Lung (tissue), 12 donors: Measurements from ENCODE around the gene FCN3. TPM values are rescaled to one million over a fixed set of nuclear protein-coding genes. Genes with fewer than 3 reads are reported as not detected.

Source experiments
- ATAC-seq: fragments of 200-7000 bp; cut with Tn5 transposase; one replicate; pipeline ENCODE4 v1.9.1; 2020; ENCODE audit warnings: moderate number of reproducible peaks; ENCODE audit not compliant: insufficient read depth, low FRiP score
- DNase-seq, 3 donors: peaks; one replicate each; pipeline ENCODE4 v3.0.0-alpha.2; 2013 to 2017
- H3K27ac ChIP-seq, 2 donors: one replicate each; pipeline ENCODE4 v1.5.1; 2013; ENCODE audit warnings: mild to moderate bottlenecking in 2 of 2, moderate library complexity in 2 of 2, control low read depth in 1 of 2, inconsistent platforms in 1 of 2, low read depth in 1 of 2, low read length in 1 of 2
- H3K27me3 ChIP-seq, 3 donors: one replicate each; pipeline ENCODE4 v1.5.1; 2013; ENCODE audit warnings: low read length in 2 of 3; ENCODE audit not compliant: control insufficient read depth in 3 of 3, insufficient read depth in 3 of 3
- H3K36me3 ChIP-seq, 4 donors: one replicate each; pipeline ENCODE4 v1.5.1; 2013; ENCODE audit warnings: low read length in 4 of 4, mild to moderate bottlenecking in 1 of 4, moderate library complexity in 1 of 4; ENCODE audit not compliant: control insufficient read depth in 4 of 4, insufficient read depth in 4 of 4
- H3K4me1 ChIP-seq, 5 donors: one replicate each; pipeline ENCODE4 v1.5.1; 2013; ENCODE audit warnings: low read length in 5 of 5, mild to moderate bottlenecking in 2 of 5, moderate library complexity in 1 of 5; ENCODE audit not compliant: control insufficient read depth in 5 of 5, insufficient read depth in 5 of 5
- H3K4me3 ChIP-seq: one replicate; pipeline ENCODE4 v1.5.1; 2013; ENCODE audit warnings: mild to moderate bottlenecking, control low read depth, moderate library complexity
- H3K9ac ChIP-seq, 2 donors: one replicate each; pipeline ENCODE4 v1.5.1; 2013; ENCODE audit warnings: low read length in 2 of 2, control low read depth in 1 of 2; ENCODE audit not compliant: insufficient read depth in 1 of 2
- H3K9me3 ChIP-seq, 4 donors: one replicate each; pipeline ENCODE4 v1.5.1; 2013; ENCODE audit warnings: low read length in 3 of 4, mild to moderate bottlenecking in 1 of 4, moderate library complexity in 1 of 4; ENCODE audit not compliant: control insufficient read depth in 4 of 4, insufficient read depth in 3 of 4
- WGBS, 2 donors: extraction: QIAGEN DNeasy Blood & Tissue Kit; methylation state at CpG; one replicate each; pipeline ENCODE4 v1.1.7; 2013; 5-methylcytosine and 5-hydroxymethylcytosine counted together
- polyA plus RNA-seq, 2 donors: library from polyadenylated mRNA; stranded (reverse); fragments of 200-250 nt; gene quantifications; one replicate each; pipeline ENCODE4 v1.2.1, GENCODE V29; 2013
- total RNA-seq, 2 donors: library from RNA; depleted of rRNA in 1 of 2; stranded (reverse); fragments of >200 nt in 1 of 2; gene quantifications; one replicate each; pipeline ENCODE4 v1.2.1, GENCODE V29; 2014 to 2021
- TF ChIP-seq, protein P1 (sequence below): IDR thresholded peaks from 2 replicates; pipeline ENCODE4 v1.5.1; 2012; ENCODE audit warnings: mild to moderate bottlenecking; ENCODE audit errors: control extremely low read depth, extremely low read depth
- donor health status: control.
- donor health status: control.
- donor health status: Bipolar disorder and iron deficiency.
- donor health status: healthy.
- donor health status: DM: yes; HTN: yes; CAD: no.

FCN3 gene
- total and polyA plus RNA-seq, 4 donors, result 36.6 to 611 (median 470) TPM

DNA sequence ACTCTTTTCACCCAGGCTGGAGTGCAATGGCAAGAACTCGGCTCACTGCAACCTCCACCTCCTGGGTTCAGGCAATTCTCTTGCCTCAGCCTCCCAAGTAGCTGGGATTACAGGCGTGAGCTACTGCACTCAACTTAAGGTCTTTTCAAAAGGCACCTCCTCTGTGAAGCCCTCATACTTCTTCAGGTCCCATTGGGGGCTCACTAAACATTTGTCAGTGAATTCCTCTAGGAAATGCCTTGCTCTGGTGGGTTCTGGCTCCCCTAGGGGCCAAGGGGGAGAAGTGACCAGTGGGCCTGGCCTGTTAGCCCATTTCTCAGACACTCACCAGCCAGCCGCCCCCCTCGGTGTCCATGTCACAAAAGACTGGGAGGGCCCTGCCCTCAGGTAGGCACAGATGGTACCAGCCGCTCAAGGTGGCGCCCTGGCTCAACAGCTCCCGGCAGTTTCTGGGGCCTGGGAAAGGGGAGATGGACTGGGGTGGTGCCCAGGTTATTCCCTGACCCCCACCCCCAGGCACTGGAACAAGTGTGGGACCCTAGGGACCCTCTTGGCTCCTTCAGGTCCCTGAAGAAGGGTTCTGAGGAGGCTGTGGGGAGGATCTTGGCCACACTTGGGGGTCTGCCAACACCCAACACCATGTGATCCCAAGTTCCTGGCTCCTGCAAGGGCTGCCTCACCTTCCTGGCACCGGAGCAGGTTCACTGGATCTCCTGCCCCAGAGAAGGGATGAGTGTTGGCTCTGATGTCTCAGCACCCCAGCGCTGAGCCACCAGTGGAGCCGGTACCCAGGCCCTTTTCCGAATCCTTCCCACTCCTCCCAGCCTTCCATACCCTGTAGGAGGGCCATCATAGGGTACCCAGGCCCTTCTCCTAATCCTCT, 1.6 kb downstream of the FCN3 start:
- Histone ChIP-seq H3K4me3 (peak overlapping the region; percentile 47), H3K36me3 (no peaks in the 10 kb centered on the region), H3K9ac (no peak overlapping the region), H3K27ac (peak overlapping the region; percentile 48 to 61), H3K27me3 (no peaks in the 10 kb centered on the region), H3K4me1 (peaks cover 0 to 3% (median 0%) of the 10 kb centered on the region in 5 donors), H3K9me3 (no peaks in the 10 kb centered on the region)
- no peak for ATAC-seq
- no peak for DNase-seq
- TF ChIP-seq, protein P1, sequence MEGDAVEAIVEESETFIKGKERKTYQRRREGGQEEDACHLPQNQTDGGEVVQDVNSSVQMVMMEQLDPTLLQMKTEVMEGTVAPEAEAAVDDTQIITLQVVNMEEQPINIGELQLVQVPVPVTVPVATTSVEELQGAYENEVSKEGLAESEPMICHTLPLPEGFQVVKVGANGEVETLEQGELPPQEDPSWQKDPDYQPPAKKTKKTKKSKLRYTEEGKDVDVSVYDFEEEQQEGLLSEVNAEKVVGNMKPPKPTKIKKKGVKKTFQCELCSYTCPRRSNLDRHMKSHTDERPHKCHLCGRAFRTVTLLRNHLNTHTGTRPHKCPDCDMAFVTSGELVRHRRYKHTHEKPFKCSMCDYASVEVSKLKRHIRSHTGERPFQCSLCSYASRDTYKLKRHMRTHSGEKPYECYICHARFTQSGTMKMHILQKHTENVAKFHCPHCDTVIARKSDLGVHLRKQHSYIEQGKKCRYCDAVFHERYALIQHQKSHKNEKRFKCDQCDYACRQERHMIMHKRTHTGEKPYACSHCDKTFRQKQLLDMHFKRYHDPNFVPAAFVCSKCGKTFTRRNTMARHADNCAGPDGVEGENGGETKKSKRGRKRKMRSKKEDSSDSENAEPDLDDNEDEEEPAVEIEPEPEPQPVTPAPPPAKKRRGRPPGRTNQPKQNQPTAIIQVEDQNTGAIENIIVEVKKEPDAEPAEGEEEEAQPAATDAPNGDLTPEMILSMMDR, result no peak
- 76 to 87% methylated on average over 11 of the region's 11 CpGs for WGBS, 2 donors

DNA sequence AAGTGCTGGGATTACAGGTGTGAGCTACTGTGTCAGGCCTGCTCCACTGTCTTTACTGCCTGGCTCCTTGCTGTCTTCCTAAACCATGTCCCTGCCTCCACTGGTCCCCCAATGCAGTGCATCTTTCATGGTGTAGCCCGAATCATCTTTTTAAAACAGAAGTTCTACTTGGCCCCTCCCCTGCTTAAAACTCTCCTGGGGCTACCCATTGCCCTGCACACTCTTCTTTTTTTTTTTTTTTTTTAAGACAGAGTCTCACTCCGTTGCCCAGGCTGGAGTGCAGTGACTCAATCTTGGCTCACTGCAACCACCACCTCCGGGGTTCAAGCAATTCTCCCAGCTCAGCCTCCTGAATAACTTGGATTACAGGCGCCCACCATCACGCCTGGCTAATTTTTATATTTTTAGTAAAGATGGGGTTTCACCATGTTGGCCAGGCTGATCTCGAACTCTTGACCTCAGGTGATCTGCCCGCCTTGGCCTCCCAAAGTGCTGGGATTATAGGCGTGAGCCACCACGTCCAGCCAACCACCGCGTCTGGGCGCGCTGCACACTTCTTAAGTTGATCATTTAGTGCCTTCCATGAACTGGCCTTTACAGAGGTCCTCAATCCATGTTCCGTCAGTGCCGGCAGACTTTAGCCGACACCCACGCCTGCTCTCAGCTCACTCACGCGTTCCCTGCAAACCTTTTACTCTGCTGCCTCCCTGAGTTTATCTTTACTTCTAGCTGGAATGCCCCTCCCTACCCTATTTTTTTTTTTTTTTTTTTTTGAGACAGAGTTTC, 2.4 kb downstream of the FCN3 start:
- Histone ChIP-seq H3K9ac (no peak overlapping the region), H3K9me3 (no peaks in the 10 kb centered on the region), H3K36me3 (no peaks in the 10 kb centered on the region), H3K4me3 (peak overlapping the region; percentile 47), H3K27me3 (no peaks in the 10 kb centered on the region), H3K4me1 (peaks cover 0 to 5% (median 0%) of the 10 kb centered on the region in 5 donors), H3K27ac (peak overlapping the region in 1 of 2 donors; percentile 68)
- ATAC-seq (no peak), DNase-seq (no peak)
- TF ChIP-seq, protein P1, result no peak
- 78 to 83% methylated on average over 19 of the region's 19 CpGs for WGBS, 2 donors

DNA sequence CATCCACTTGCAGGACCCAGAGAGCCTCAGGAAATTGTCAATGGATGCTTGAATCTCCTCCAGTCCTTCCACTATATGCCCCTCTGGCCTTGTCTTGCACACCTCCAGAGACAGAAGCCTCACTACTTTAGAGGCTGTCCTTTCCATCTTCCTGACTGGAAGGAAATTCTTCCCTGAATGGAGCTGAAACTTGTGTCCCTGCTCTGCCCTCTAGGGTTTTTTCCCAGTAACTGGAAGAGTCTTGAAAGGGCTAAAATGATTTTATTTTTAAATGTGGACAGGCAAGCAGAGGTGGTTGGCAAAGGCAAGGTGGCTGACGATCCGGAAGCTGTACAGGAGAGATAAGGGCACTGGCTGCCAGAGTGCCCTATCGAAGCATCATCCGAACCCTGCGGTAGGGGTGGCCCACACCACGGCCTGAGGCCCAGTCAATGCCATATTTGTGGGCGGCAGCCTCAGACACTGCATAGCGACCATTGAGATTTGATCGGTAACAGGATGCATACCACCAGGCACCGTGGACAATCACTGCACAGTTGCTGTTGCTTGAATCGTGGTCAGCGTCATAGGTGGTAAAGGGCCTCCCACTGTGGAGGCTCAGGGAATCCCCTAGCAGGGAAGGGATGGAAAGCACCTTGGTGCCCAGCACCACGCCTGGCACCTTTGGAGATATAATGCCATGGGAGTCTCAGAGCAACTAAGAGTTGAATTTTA, 5.6 kb downstream of the FCN3 start:
- peak overlapping the region in 1 of 2 donors; percentile 18 for H3K27ac ChIP-seq
- TF ChIP-seq, protein P1, result no peak
- no peaks in the 10 kb centered on the region for H3K27me3 ChIP-seq
- peaks cover 0 to 17% (median 10%) of the 10 kb centered on the region in 5 donors for H3K4me1 ChIP-seq
- DNase-seq, result no peak
- WGBS, 2 donors, result 36 to 49% methylated on average over 13 of the region's 13 CpGs
- H3K4me3 ChIP-seq, result peak overlapping the region; percentile 22
- H3K9ac ChIP-seq, result no peak overlapping the region
- peaks cover 0 to 8% (median 0%) of the 10 kb centered on the region in 4 donors for H3K36me3 ChIP-seq
- ATAC-seq, result no peak
- H3K9me3 ChIP-seq, result no peaks in the 10 kb centered on the region
